Endothelial cell of hepatic sinusoid (primary cell): ENCODE results near the gene ACAD9.
"Not testable (repeated sequence)": the region's sequence is repeated elsewhere in the genome, so short reads cannot be mapped to it uniquely, and the experiment has no call there.

Source experiments
- in situ Hi-C: cut with HindIII; loops from 2 replicates; pipeline ENCODE4 v1.10.0; 2017; ENCODE audit warnings: low sequenced_read_pairs

ACAD9 gene

DNA sequence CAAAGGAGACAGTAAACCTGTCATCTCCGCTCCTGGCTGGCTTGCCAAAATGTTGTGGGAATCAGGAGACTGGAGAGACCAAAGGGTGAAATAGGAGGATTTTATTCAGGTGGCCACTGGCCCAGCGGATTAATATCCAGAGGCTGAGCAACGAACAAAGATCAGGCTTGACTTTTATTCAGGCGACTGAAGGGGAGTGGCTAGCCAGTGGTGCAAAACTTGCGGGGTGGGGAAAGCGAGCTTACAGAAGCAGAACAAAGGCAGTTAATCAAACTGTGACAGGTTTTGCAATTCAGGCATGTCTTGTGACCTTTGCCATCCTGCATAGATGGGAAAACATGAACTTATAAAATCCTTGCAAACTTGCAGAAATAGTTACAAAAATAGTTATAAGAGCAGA is 19.8 kb upstream of the ACAD9 start:
- in situ Hi-C loops, result no loop called here

- in situ Hi-C loops, result no loop called here
Measured at GRCh38 chr3:128861491-128861890, 17.9 kb upstream of the ACAD9 start.

- in situ Hi-C loops, result no loop called here
Measured at GRCh38 chr3:128863560-128863959, 15.9 kb upstream of the ACAD9 start.

DNA sequence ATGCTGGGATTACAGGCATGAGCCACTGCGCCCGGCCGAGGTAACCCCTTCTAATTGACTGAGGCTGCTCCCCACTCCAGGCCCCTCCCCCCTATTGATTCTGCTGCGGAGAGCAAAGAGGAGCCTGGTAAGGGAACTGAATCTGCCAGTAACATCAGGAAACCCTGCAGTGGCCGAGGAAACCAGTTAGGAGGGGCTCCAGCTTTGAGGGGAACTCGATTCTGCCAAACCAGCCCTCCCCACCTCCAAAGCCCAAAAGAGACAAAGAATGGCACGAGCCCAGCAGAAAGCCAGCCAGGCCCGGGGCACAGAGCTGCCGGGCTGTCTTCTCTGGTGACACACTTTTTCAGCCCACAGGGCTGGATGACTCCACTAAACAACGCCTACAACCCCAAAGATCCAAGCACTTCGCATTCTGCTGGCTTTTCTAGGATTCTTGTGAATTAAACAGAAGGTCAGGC is 15.0 kb upstream of the ACAD9 start:
- in situ Hi-C loops, result no loop called here

- in situ Hi-C loops, result not testable (repeated sequence)
Measured at GRCh38 chr3:128864849-128865804, 14.3 kb upstream of the ACAD9 start.

DNA sequence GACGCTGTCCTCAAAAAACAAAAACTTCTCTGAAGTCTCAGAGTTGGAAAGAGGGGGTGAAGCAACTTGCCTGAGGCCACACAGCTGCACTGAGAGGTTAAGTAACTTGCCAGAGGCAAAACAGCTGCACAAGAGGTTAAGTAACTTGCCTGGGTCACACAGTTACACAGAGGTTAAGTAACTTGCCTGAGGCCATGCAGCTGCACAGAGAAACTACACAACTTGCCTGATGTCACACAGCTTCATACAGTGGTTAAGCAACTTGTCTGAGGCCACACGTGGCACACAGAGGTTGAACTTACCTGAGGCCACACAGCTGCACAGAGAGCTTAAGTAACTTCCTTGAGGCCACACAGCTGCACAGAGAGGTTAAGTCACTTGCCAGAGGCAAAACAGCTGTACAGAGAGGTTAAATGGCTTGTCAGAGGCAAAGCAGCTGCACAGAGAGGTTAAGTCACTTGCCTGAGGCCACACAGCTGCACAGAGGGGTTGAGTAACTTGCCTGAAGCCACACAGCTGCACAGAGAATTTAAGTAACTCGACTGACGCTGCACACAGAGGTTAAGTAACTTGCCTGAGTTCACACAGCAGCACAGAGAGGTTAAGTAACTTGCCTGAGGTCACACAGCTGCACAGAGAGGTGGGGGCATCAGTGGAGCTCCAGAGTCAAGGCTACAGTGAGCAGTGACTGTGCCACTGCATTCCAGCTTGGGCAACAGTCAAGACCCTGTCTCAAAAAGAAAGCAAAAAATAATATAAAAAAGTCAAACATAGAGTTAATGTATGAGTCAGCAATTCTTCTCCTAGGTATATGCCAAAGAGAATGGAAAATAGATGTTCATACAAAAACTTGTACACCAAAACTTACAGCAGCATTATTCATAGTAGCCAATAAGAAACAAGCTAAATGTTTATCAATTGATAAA is 12.0 kb upstream of the ACAD9 start:
- in situ Hi-C loops, result no loop called here

DNA sequence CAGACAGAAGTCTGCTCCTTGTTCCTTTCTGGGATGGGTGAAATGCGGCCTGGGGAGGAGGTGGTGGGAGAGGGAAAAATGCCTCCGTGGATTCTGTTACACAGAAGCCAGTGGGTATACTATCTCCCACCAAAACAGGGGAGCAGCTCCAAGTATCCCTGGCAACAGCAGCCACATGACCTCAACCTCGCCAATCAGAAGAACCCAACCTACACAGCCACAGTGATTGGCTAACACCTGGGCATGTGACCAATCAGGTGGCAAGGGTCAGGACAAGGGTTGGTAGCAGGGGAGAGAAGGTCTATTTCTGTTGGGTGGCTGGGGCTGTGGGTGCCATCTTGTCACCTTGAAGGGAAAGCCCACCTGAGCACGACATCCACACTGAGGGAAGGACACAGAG is 9.1 kb upstream of the ACAD9 start:
- in situ Hi-C loops, result no loop called here

GRCh38 chr3:128872282-128872681 is 7.1 kb upstream of the ACAD9 start:
- in situ Hi-C loops, result no loop called here

DNA sequence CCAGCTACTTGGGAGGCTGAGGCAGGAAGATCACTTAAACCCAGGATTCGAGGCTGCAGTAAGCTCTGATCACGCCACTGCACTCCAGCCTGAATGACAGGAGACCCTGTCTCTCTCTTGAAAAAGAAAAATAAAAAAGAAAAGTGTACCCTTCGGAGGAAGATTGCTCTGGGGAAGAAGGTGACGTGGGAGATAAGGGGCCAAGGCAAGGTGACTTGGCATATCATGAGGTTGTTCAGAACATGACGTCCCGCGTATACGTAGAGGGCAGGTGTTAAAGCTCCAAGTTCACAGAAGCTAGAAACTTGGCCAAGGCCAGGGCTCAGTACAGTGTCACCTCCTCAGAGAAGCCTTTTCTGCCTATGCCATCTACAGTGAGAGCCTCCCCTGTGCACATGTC is 6.7 kb upstream of the ACAD9 start:
- in situ Hi-C loops, result no loop called here

DNA sequence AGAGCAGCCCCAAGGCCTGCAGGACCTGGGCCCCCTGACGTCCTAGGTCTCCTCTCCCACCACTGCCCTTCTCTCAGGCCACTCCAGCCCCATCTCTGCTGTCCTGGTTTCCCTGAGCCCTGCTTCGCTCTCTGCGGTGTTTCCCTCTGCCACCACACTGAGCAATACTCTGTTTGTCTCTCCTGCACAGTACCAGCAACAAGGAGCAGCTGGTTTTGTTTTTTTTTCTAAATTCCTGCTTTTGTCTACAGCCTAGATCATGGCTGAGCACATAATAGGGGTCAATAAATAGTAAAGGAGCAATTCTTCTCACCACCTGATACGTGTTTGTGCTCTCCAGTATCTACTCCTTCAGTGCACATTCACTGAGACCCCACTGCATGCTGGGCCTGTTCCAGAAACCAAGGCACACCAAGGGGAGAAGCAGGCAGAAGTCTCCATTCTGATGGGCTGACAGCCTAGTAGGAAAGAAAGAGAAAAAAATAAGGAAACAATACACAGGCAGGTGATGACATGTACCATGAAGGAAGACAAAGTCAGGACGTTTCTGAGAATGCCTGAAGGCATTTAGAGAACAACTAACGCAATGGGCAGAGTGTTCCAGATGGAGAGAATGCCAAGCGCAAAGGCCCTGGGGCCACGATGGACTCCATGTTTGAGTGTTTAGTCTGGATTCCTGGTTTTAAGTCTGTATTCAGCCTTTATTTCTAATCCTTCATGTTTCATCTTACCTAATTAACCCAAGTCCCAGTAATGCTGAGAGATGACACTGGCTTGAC is 6.0 kb upstream of the ACAD9 start:
- in situ Hi-C loops, result no loop called here

DNA sequence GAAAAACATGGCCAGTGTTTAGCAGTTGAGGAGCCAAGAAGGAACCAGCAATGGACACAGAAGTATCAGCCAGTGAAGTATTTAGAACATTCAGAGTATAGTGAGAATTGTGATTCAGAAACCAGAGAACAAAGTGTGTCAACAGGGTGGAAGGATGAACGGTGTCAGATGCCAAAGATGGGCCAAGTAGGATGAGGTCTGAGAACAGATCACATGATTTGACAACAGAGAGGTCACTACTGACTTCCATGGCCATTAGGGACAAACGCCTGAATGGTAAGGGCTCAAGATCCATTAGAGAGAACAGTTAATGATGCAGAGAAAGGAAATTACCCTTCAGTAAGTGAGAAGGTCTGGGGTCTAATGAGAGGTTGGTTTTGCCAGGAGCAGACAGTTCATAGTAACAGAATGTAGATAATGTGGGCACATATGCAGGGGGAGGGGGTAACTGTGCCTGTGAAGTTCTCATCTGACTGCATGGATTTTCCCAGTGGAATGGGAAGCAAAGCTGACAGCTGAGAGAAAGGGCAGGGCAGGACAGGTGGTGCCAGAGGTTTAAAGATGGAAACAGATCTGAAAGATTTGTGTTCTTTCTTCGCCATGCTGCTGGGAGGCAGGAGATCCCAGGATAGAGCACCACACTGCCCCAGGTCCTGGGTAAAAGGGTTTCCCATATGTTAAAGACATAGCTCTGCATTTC is 4.8 kb upstream of the ACAD9 start:
- in situ Hi-C loops, result no loop called here

DNA sequence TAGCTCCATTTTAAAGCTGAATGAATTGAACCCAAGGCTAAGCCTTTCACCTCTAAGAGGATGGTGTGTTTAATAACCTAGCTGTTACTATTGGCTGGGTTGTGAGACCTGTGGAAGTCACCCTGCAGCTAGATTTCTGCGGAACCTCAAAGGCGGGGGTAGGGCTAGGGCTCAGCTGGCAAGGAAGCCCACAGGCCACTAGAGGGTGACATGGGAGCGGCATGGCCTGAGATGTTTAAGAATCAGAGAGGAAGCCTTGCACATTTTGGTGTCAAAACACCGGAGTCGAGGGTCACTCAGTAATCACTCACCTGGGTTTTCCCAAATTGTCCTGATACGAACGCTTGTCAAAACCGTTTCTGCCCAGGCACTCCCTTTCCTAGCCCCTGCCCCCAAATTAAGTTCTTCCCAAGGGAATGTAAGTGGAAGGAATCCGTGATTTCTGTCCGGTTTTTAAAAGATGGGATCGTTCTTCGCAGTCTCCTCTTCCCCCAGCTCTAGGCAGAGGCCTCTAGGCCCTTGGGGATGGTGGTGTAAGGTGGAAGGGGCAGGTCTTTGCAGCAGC is 3.8 kb upstream of the ACAD9 start:
- in situ Hi-C loops, result no loop called here

DNA sequence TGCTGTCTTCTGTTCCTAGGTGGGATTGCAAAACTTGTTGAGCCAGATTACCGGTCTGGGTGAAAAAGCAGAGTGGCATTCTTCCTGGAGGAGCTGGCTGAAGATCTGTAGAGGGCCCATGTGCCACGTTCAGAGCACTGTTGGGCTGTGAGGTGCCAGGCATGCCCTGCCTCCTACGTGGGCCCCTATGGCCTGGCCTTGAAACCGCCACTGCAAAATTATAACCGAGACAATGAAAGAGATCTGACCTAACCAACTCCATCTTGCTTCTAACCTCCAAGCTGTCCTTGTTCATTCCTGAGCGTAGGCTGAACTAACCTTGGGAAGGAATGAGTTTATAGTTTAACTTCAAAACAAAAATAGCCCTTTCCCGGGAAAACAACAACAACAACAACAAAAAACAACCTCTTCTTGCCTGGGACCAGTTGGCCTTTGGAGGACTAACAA is 1.4 kb upstream of the ACAD9 start:
- in situ Hi-C loops, result no loop called here

DNA sequence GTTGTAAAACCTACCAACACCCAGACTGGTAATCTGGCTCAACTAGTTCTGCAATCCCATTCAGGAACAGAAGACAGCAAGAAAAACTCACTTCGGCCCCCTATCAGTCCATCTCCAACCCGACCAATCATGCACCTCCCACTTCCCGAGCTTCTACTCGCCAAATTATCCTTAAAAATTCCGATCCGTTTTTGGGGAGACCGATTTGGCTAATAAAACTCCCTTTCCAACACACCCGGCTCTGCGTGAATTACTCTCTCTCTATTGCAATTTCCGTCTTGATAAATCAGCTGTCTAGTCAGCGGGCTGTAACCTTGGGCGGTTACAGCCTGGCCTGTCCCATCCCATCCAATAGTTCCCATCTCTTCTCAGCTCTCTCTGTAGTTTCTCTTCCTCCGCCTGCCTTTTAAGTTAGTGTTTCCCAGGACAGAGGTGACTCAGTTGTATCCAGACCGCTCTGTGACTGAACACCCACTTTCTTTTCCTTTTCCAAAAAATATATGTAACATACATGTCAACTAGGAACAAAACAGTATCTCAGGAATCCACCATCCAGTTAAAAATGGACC is 780 bp upstream of the ACAD9 start:
- in situ Hi-C loops, result no loop called here

DNA sequence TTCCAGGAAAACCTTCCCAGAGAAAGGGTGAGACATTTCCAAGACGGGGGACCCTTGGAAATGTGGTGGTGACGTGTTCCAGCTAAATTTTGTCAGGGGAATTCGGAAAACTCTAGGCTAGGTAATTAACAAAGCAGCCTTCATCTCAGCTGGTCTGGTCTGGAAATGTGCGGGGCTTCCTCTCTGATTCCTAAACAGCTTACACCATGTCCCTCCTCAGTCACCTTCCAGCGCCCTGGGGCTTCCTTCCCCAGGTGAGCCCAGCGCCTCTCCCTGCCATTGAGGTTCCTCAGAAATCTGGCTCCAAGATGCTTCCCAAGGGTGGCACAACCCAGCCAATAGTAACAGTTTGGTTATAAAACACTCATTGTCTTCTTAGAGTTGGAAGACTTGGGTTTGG is 571 bp downstream of the ACAD9 start:
- in situ Hi-C loops, result no loop called here

DNA sequence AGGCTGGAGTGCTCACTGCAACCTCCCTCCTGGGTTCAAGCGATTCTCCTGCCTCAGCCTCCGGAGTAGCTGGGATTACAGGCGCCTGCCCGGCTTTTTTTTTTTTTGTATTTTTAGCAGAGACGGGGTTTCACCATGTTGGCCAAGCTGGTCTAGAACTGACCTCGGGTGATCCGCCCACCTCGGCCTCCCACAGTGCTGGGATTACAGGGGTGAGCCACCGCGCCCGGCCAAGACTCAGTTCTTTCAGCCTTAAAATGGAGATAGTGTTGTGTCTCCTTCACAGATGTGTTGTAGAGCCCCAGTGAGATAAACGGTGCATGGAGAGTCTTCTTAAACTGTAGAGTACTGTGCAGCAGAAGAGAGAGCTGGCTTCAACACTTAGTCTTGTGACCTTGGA is 1.0 kb downstream of the ACAD9 start:
- in situ Hi-C loops, result not testable (repeated sequence)

- in situ Hi-C loops, result no loop called here
Measured at GRCh38 chr3:128881576-128881975, 2.2 kb downstream of the ACAD9 start.

DNA sequence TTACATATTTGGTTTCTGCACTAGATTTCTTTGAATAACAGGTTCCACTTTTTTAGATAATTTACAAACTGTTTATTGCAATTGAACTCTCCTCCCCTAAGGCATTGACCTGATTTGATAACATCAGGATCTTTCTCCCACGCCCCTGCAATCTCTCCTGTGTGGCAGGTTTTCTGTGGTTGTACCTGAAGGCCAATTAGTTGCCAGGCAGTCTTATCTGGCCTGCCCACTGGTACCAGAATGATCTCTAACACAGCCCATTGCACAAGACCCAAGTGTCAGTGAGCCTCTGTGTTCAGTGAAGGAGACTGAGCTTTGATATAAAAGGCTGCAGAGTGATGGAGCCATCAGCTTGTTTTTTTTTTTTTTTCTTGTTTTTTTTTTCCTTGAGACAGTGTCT is 3.3 kb downstream of the ACAD9 start:
- in situ Hi-C loops, result no loop called here

GRCh38 chr3:128884992-128885391 is 5.6 kb downstream of the ACAD9 start:
- in situ Hi-C loops, result no loop called here
